GM21423 (cell line): Measurements from ENCODE around the gene PJA1.

Experiments
- ATAC-seq: cut with Tn5 transposase; IDR thresholded peaks from one replicate; pipeline ENCODE4 v1.9.1; 2021; ENCODE audit warnings: mild to moderate bottlenecking, moderate library complexity; ENCODE audit not compliant: unreplicated experiment

Gene PJA1

GRCh38 chrX:69143530-69143929 lies 21.7 kb downstream of the PJA1 start:
- no peak for ATAC-seq

- no peak for ATAC-seq
Observed at GRCh38 chrX:69142788-69143469, 22.3 kb downstream of the PJA1 start.

GRCh38 chrX:69140837-69141236 lies 24.4 kb downstream of the PJA1 start:
- no peak for ATAC-seq

GRCh38 chrX:69139516-69139915 lies 25.7 kb downstream of the PJA1 start:
- no peak for ATAC-seq

GRCh38 chrX:69138512-69138911 lies 26.7 kb downstream of the PJA1 start:
- no peak for ATAC-seq

- no peak for ATAC-seq
Observed at GRCh38 chrX:69138118-69138390, 27.2 kb downstream of the PJA1 start.

- ATAC-seq, result no peak
Observed at GRCh38 chrX:69137371-69138117, 27.7 kb downstream of the PJA1 start.

- ATAC-seq, result no peak
Observed at GRCh38 chrX:69136546-69137331, 28.5 kb downstream of the PJA1 start.

- no peak for ATAC-seq
Observed at GRCh38 chrX:69133921-69134542, 31.2 kb downstream of the PJA1 start.

GRCh38 chrX:69131886-69132285 lies 33.4 kb downstream of the PJA1 start:
- ATAC-seq, result no peak

- ATAC-seq, result no peak
Observed at GRCh38 chrX:69130439-69130838, 34.8 kb downstream of the PJA1 start.

GRCh38 chrX:69128588-69128987 lies 36.7 kb downstream of the PJA1 start:
- ATAC-seq, result no peak

GRCh38 chrX:69127466-69127865 lies 37.8 kb downstream of the PJA1 start:
- no peak for ATAC-seq

- no peak for ATAC-seq
Observed at GRCh38 chrX:69126642-69127041, 38.6 kb downstream of the PJA1 start.

- no peak for ATAC-seq
Observed at GRCh38 chrX:69125094-69125493, 40.2 kb downstream of the PJA1 start.

- no peak for ATAC-seq
Observed at GRCh38 chrX:69124108-69124507, 41.1 kb downstream of the PJA1 start.

GRCh38 chrX:69123481-69123880 lies 41.8 kb downstream of the PJA1 start:
- ATAC-seq, result no peak

GRCh38 chrX:69121321-69122000 lies 43.8 kb downstream of the PJA1 start:
- no peak for ATAC-seq

- ATAC-seq, result no peak
Observed at GRCh38 chrX:69120476-69120875, 44.8 kb downstream of the PJA1 start.

- ATAC-seq, result no peak
Observed at GRCh38 chrX:69119122-69119521, 46.1 kb downstream of the PJA1 start.
